GM23338 (cell line): ENCODE data around the gene ATF7IP. TPM values are rescaled to one million over a fixed set of nuclear protein-coding genes. Genes with fewer than 3 reads are reported as not detected.

Experiments used
- ATAC-seq: fragments of 200-7000 bp; cut with Tn5 transposase; 3 replicates; pipeline ENCODE4 v1.9.1; 2020
- DNase-seq: peaks from one replicate; pipeline ENCODE4 v3.0.0-alpha.2; 2015; ENCODE audit warnings: low spot score
- H2AFZ ChIP-seq: fragments of 200-600 bp; sonication (generic); 2 replicates; pipeline ENCODE4 v1.8.0; 2016; ENCODE audit warnings: antibody characterized with exemption, mild to moderate bottlenecking, moderate library complexity
- H3F3A ChIP-seq: fragments of 200-600 bp; sonication (generic); replicated peaks from 2 replicates; pipeline ENCODE4 v1.8.0; 2017; ENCODE audit warnings: antibody characterized with exemption, mixed run types, low read depth
- H3K27ac ChIP-seq: fragments of 200-600 bp; sonication (generic); 2 replicates; pipeline ENCODE4 v1.6.1; 2016; ENCODE audit warnings: low read depth
- H3K27me3 ChIP-seq: fragments of 200-600 bp; sonication (generic); 2 replicates; pipeline ENCODE4 v1.8.0; 2016; ENCODE audit warnings: mild to moderate bottlenecking, mixed run types, moderate library complexity; ENCODE audit not compliant: insufficient read depth
- H3K36me3 ChIP-seq: fragments of 200-600 bp; sonication (generic); 2 replicates; pipeline ENCODE4 v1.8.0; 2016; ENCODE audit warnings: mild to moderate bottlenecking; ENCODE audit not compliant: insufficient read depth
- H3K4me1 ChIP-seq: fragments of 200-600 bp; sonication (generic); 2 replicates; pipeline ENCODE4 v1.8.0; 2016; ENCODE audit warnings: mild to moderate bottlenecking, moderate library complexity; ENCODE audit not compliant: insufficient read depth
- H3K4me2 ChIP-seq: fragments of 200-600 bp; sonication (generic); 2 replicates; pipeline ENCODE4 v1.7.1; 2017; ENCODE audit warnings: mixed run types
- H3K4me3 ChIP-seq: fragments of 200-600 bp; sonication (generic); 2 replicates; pipeline ENCODE4 v1.6.1; 2016; ENCODE audit warnings: mixed run types
- H3K79me2 ChIP-seq: fragments of 200-600 bp; sonication (generic); replicated peaks from 2 replicates; pipeline ENCODE4 v1.8.0; 2017; ENCODE audit warnings: mild to moderate bottlenecking; ENCODE audit not compliant: insufficient read depth
- H3K9me2 ChIP-seq: fragments of 200-600 bp; sonication (generic); 2 replicates; pipeline ENCODE4 v1.8.0; 2017; ENCODE audit not compliant: insufficient read depth
- H4K20me1 ChIP-seq: fragments of 200-600 bp; sonication (generic); replicated peaks from 2 replicates; pipeline ENCODE4 v1.8.0; 2017; ENCODE audit warnings: mild to moderate bottlenecking; ENCODE audit not compliant: insufficient read depth
- H3K27ac Mint-ChIP-seq: 2 replicates; pipeline ENCODE4 v1.8.0; 2020; ENCODE audit warnings: inconsistent platforms, mild to moderate bottlenecking, moderate library complexity, mixed read lengths
- H3K27me3 Mint-ChIP-seq: 3 replicates; pipeline ENCODE4 v1.8.0; 2022; ENCODE audit warnings: low read depth, mild to moderate bottlenecking, moderate library complexity, mixed read lengths, inconsistent platforms; ENCODE audit not compliant: insufficient read depth, poor library complexity
- H3K36me3 Mint-ChIP-seq: 3 replicates; pipeline ENCODE4 v1.8.0; 2021; ENCODE audit warnings: low read depth, mild to moderate bottlenecking, inconsistent platforms, moderate library complexity, mixed read lengths
- H3K4me1 Mint-ChIP-seq: 3 replicates; pipeline ENCODE4 v1.8.0; 2020; ENCODE audit warnings: mild to moderate bottlenecking, inconsistent platforms, mixed read lengths
- H3K4me3 Mint-ChIP-seq: 3 replicates; pipeline ENCODE4 v1.8.0; 2021; ENCODE audit warnings: moderate library complexity, mild to moderate bottlenecking, inconsistent platforms, mixed read lengths
- H3K9me3 Mint-ChIP-seq: 3 replicates; pipeline ENCODE4 v1.8.0; 2020; ENCODE audit warnings: moderate library complexity, mild to moderate bottlenecking, inconsistent platforms, mixed read lengths
- CREB1 ChIP-seq: fragments of 250-450 bp; sonication (Bioruptor Pico); IDR thresholded peaks from 2 replicates; pipeline ENCODE4 v1.5.0; 2020; ENCODE audit warnings: low read depth, mild to moderate bottlenecking, moderate library complexity
- JUNB ChIP-seq: IDR thresholded peaks from one replicate; pipeline ENCODE4 v1.6.1; 2016; ENCODE audit warnings: antibody characterized with exemption; ENCODE audit not compliant: unreplicated experiment
- POLR2AphosphoS5 ChIP-seq: IDR thresholded peaks from 2 replicates; pipeline ENCODE4 v1.6.1; 2016; ENCODE audit warnings: antibody characterized with exemption, low read depth
- STAT1 ChIP-seq: IDR thresholded peaks from one replicate; pipeline ENCODE4 v1.6.1; 2016; ENCODE audit warnings: antibody characterized with exemption; ENCODE audit not compliant: unreplicated experiment
- ZNF114 ChIP-seq: fragments of 250-450 bp; sonication (Bioruptor Pico); IDR thresholded peaks from 2 replicates; pipeline ENCODE4 v1.5.0; 2020; ENCODE audit warnings: mild to moderate bottlenecking, moderate library complexity
- ZNF331 ChIP-seq: fragments of 250-450 bp; sonication (Bioruptor Pico); IDR thresholded peaks from 2 replicates; pipeline ENCODE4 v1.5.0; 2020; ENCODE audit warnings: low read depth, mild to moderate bottlenecking, moderate library complexity
- polyA plus RNA-seq: library from polyadenylated mRNA; unstranded; fragments of >200 nt; fragmentation: Nextera tagmentation; extraction: Ambion mirVana; gene quantifications from 2 replicates; pipeline ENCODE4 v1.2.1, GENCODE V29; 2016
- total RNA-seq: library from RNA; depleted of rRNA; stranded (reverse); fragments of >200 nt; shearing (Covaris generic); gene quantifications from 2 replicates; pipeline ENCODE4 v1.2.3, GENCODE V29; 2014
- TF ChIP-seq, protein P1 (sequence below): IDR thresholded peaks from 2 replicates; pipeline ENCODE4 v1.6.1; 2016; ENCODE audit warnings: antibody characterized with exemption
- TF ChIP-seq, protein P2 (sequence below), 2 experiments: fragments of 200-600 bp in 1 of 2; sonication (generic) in 1 of 2; conservative IDR thresholded peaks; 2 replicates each; pipeline versions ENCODE4 v1.5.1 to v1.6.1; 2016 to 2017; ENCODE audit warnings: antibody characterized with exemption in 2 of 2, low read depth in 2 of 2, mild to moderate bottlenecking in 2 of 2, moderate library complexity in 1 of 2
- TF ChIP-seq, protein P3 (sequence below): fragments of 250-450 bp; sonication (Bioruptor Pico); IDR thresholded peaks from 2 replicates; pipeline ENCODE4 v1.5.0; 2020; ENCODE audit warnings: mild to moderate bottlenecking, moderate library complexity

ATF7IP gene
- total and polyA plus RNA-seq, 2 experiments from 2014 or later: 76.4 to 118 TPM

DNA sequence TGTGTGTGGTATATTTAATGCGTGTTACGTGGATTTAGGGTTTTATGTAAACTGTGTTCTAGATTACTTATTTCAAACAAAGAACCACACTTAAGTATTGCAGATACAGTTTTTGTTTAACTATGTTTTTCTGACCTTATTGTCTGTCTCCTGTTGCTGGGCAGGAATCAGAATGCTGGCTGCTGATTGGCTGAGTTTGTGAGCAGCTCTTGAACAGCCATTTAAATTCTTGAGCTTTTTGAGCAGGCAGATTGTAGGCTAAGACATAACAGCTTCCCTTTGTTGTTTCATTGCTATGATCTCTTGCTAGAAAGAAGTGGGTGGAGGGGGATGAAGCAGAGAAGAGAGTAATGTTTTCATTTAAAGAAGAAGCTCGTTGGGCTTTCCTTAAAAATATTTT is 52.2 kb downstream of the ATF7IP start (continued):
- TF ChIP-seq, protein P1, sequence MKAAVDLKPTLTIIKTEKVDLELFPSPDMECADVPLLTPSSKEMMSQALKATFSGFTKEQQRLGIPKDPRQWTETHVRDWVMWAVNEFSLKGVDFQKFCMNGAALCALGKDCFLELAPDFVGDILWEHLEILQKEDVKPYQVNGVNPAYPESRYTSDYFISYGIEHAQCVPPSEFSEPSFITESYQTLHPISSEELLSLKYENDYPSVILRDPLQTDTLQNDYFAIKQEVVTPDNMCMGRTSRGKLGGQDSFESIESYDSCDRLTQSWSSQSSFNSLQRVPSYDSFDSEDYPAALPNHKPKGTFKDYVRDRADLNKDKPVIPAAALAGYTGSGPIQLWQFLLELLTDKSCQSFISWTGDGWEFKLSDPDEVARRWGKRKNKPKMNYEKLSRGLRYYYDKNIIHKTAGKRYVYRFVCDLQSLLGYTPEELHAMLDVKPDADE: no peak
- TF ChIP-seq POLR2AphosphoS5 (no peak), ZNF331 (no peak)

DNA sequence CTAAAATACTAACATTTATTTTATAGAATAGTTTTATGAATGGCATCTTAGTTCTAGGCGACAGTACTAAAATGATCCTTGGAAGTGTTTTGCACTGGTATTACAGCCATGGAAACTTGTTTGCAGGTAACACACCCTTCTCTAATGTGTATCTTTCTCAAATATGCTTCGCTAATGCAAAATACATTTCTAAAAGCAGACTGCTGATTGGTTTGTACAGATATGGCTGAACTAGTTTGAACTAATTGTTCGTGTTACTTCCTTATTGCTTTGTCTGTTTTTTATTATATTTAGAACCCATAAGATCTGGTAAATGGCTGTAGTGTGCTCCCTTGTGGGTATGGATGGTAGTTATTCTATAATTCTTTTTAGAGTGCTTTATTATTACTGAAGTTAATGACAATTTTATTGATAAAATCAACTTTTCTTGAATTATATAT is 53.0 kb downstream of the ATF7IP start:
- Mint-ChIP-seq H3K4me3 (peak overlapping the region; percentile 42; the same call in 2 of the 3 replicates), H3K9me3 (no peaks in the 10 kb centered on the region; the same call in 2 of the 3 replicates), H3K27me3 (peaks cover 1% of the 10 kb centered on the region), H3K36me3 (peaks cover 25% of the 10 kb centered on the region), H3K27ac (peak overlapping the region; percentile 81; the same call in 1 of the 2 replicates), H3K4me1 (peaks cover 53% of the 10 kb centered on the region)
- Histone ChIP-seq H3K4me2 (peak overlapping the region; percentile 46), H3K4me3 (peak overlapping the region; percentile 21), H3K27me3 (no peaks in the 10 kb centered on the region), H4K20me1 (0 out of 2 replicates have a peak, but pooled peaks cover 4% of the 10 kb centered on the region), H3K27ac (peak overlapping the region; percentile 53), H3K79me2 (peaks cover 96% of the 10 kb centered on the region), H2AFZ (no peak overlapping the region), H3K9me2 (no peaks in the 10 kb centered on the region), H3F3A (no peaks in the 10 kb centered on the region), H3K4me1 (peaks cover 46% of the 10 kb centered on the region), H3K36me3 (no peaks in the 10 kb centered on the region)
- DNase-seq: no peak
- ATAC-seq: no peak
- TF ChIP-seq, protein P1: no peak
- TF ChIP-seq, protein P2, sequence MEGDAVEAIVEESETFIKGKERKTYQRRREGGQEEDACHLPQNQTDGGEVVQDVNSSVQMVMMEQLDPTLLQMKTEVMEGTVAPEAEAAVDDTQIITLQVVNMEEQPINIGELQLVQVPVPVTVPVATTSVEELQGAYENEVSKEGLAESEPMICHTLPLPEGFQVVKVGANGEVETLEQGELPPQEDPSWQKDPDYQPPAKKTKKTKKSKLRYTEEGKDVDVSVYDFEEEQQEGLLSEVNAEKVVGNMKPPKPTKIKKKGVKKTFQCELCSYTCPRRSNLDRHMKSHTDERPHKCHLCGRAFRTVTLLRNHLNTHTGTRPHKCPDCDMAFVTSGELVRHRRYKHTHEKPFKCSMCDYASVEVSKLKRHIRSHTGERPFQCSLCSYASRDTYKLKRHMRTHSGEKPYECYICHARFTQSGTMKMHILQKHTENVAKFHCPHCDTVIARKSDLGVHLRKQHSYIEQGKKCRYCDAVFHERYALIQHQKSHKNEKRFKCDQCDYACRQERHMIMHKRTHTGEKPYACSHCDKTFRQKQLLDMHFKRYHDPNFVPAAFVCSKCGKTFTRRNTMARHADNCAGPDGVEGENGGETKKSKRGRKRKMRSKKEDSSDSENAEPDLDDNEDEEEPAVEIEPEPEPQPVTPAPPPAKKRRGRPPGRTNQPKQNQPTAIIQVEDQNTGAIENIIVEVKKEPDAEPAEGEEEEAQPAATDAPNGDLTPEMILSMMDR (conservative IDR thresholded peaks at IDR 0.05; ENCODE audit: low read depth in 2 of 2): no peak; a peak in 2 of 4 replicates
- TF ChIP-seq JUNB: no peak
- TF ChIP-seq ZNF114 (CRISPR knock-in tag): no peak
- no peak for TF ChIP-seq STAT1
- no peak for TF ChIP-seq CREB1 (CRISPR knock-in tag)
- TF ChIP-seq, protein P3, sequence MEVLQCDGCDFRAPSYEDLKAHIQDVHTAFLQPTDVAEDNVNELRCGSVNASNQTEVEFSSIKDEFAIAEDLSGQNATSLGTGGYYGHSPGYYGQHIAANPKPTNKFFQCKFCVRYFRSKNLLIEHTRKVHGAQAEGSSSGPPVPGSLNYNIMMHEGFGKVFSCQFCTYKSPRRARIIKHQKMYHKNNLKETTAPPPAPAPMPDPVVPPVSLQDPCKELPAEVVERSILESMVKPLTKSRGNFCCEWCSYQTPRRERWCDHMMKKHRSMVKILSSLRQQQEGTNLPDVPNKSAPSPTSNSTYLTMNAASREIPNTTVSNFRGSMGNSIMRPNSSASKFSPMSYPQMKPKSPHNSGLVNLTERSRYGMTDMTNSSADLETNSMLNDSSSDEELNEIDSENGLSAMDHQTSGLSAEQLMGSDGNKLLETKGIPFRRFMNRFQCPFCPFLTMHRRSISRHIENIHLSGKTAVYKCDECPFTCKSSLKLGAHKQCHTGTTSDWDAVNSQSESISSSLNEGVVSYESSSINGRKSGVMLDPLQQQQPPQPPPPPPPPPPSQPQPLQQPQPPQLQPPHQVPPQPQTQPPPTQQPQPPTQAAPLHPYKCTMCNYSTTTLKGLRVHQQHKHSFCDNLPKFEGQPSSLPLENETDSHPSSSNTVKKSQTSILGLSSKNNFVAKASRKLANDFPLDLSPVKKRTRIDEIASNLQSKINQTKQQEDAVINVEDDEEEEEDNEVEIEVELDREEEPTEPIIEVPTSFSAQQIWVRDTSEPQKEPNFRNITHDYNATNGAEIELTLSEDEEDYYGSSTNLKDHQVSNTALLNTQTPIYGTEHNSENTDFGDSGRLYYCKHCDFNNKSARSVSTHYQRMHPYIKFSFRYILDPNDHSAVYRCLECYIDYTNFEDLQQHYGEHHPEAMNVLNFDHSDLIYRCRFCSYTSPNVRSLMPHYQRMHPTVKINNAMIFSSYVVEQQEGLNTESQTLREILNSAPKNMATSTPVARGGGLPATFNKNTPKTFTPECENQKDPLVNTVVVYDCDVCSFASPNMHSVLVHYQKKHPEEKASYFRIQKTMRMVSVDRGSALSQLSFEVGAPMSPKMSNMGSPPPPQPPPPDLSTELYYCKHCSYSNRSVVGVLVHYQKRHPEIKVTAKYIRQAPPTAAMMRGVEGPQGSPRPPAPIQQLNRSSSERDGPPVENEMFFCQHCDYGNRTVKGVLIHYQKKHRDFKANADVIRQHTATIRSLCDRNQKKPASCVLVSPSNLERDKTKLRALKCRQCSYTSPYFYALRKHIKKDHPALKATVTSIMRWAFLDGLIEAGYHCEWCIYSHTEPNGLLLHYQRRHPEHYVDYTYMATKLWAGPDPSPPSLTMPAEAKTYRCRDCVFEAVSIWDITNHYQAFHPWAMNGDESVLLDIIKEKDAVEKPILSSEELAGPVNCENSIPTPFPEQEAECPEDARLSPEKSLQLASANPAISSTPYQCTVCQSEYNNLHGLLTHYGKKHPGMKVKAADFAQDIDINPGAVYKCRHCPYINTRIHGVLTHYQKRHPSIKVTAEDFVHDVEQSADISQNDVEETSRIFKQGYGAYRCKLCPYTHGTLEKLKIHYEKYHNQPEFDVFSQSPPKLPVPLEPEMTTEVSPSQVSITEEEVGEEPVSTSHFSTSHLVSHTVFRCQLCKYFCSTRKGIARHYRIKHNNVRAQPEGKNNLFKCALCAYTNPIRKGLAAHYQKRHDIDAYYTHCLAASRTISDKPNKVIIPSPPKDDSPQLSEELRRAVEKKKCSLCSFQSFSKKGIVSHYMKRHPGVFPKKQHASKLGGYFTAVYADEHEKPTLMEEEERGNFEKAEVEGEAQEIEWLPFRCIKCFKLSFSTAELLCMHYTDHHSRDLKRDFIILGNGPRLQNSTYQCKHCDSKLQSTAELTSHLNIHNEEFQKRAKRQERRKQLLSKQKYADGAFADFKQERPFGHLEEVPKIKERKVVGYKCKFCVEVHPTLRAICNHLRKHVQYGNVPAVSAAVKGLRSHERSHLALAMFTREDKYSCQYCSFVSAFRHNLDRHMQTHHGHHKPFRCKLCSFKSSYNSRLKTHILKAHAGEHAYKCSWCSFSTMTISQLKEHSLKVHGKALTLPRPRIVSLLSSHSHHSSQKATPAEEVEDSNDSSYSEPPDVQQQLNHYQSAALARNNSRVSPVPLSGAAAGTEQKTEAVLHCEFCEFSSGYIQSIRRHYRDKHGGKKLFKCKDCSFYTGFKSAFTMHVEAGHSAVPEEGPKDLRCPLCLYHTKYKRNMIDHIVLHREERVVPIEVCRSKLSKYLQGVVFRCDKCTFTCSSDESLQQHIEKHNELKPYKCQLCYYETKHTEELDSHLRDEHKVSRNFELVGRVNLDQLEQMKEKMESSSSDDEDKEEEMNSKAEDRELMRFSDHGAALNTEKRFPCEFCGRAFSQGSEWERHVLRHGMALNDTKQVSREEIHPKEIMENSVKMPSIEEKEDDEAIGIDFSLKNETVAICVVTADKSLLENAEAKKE (CRISPR knock-in tag): no peak
